AG10803 (cell line): ENCODE measurements around the gene PDS5B.
A peak's percentile ranks its signal among the peaks of the same experiment; 100 is the strongest.
"Not testable (repeated sequence)": the region's sequence is repeated elsewhere in the genome, so short reads cannot be mapped to it uniquely, and the experiment has no call there.

Experiments
- DNase-seq: peaks from one replicate; pipeline ENCODE4 v3.0.0; 2010; ENCODE audit warnings: low read depth
- H3K4me3 ChIP-seq: 2 replicates; pipeline ENCODE4 v1.5.1; 2011; ENCODE audit warnings: mild to moderate bottlenecking, low read length, control low read depth
- TF ChIP-seq, protein P1 (sequence below): conservative IDR thresholded peaks from 2 replicates; pipeline ENCODE4 v1.5.1; 2011; ENCODE audit warnings: mild to moderate bottlenecking, low read length, control low read depth, inconsistent platforms

Gene PDS5B

DNA sequence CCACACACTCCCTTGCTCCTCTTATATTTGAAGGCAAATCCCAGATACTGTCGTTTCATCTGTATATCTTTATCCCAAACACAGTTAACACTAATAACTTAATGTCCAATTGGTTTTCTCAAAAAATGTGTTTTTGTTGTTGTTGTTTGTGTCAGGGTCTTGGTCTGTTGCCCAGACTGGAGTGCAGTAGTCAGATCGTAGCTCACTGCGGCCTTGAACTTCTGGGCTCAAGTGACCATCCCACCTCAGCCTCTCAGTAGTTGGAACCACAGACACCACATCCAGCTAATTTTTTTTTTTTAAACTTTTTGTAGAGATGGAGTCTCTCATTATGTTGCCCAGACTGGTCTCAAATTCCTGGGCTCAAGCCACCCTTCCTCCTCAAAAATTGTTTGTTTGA lies 137.7 kb downstream of the PDS5B start:
- no peak for DNase-seq
- H3K4me3 ChIP-seq: no peak overlapping the region
- TF ChIP-seq, protein P1, sequence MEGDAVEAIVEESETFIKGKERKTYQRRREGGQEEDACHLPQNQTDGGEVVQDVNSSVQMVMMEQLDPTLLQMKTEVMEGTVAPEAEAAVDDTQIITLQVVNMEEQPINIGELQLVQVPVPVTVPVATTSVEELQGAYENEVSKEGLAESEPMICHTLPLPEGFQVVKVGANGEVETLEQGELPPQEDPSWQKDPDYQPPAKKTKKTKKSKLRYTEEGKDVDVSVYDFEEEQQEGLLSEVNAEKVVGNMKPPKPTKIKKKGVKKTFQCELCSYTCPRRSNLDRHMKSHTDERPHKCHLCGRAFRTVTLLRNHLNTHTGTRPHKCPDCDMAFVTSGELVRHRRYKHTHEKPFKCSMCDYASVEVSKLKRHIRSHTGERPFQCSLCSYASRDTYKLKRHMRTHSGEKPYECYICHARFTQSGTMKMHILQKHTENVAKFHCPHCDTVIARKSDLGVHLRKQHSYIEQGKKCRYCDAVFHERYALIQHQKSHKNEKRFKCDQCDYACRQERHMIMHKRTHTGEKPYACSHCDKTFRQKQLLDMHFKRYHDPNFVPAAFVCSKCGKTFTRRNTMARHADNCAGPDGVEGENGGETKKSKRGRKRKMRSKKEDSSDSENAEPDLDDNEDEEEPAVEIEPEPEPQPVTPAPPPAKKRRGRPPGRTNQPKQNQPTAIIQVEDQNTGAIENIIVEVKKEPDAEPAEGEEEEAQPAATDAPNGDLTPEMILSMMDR: no peak

GRCh38 chr13:32726374-32727037 lies 140.3 kb downstream of the PDS5B start:
- no peak overlapping the region for H3K4me3 ChIP-seq
- TF ChIP-seq, protein P1: no peak
- no peak for DNase-seq

- no peak for DNase-seq
- no peak overlapping the region for H3K4me3 ChIP-seq
Measured at GRCh38 chr13:32728327-32728726, 142.1 kb downstream of the PDS5B start.

DNA sequence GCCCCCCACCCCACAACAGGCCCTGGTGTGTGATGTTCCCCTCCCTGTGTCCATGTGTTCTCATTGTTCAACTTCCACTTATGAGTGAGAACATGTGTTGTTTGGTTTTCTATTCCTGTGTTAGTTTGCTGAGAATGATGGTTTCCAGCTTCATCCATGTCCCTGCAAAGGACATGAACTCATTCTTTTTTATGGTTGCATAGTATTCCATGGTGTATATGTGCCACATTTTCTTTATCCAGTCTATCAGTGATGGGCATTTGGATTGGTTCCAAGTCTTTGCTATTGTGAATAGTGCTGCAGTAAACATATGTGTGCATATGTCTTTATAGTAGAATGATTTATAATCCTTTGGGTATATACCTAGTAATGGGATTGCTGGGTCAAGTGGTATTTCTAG lies 142.8 kb downstream of the PDS5B start:
- not testable (repeated sequence) for DNase-seq, H3K4me3 ChIP-seq

More at GRCh38 chr13:32728327-32728726, 142.1 kb downstream of the PDS5B start:
- TF ChIP-seq, protein P1: no peak

GRCh38 chr13:32731074-32731473 lies 144.8 kb downstream of the PDS5B start:
- DNase-seq: no peak
- TF ChIP-seq, protein P1: no peak
- H3K4me3 ChIP-seq: no peak overlapping the region

- H3K4me3 ChIP-seq: no peak overlapping the region
- peak; percentile 35 for DNase-seq
- TF ChIP-seq, protein P1: no peak
Measured at GRCh38 chr13:32731576-32731975, 145.3 kb downstream of the PDS5B start.

GRCh38 chr13:32733690-32734089 lies 147.4 kb downstream of the PDS5B start:
- no peak overlapping the region for H3K4me3 ChIP-seq
- TF ChIP-seq, protein P1: no peak
- DNase-seq: no peak
